Middle frontal gyrus (tissue), 1 donor: ENCODE results near the gene PHTF1.

Experiments
- DNase-seq: peaks from one replicate; pipeline ENCODE4 v3.0.0-alpha.2; 2015; ENCODE audit warnings: low spot score; ENCODE audit errors: extremely low spot score

The PHTF1 gene

GRCh38 chr1:113669988-113670387 is 89.3 kb downstream of the PHTF1 start:
- DNase-seq: no peak

DNA sequence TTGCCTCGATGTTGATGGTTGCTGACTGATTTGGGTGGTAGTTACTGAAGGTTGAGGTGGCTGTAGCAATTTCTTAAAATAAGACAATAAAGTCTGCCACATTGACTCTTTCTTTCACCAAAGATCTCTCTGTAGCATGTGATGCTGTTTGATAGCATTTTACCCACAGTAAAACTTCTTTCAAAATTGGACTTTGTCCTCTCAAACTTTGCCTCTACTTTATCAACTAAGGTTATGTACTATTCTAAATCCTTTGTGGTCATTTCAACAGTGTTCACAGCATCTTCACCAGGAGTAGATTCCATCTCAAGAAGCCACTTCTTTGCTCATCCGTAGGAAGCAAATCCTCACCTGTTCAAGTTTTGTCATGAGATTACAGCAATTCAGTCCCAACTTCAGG is 93.2 kb downstream of the PHTF1 start:
- DNase-seq: no peak

GRCh38 chr1:113665071-113665470 is 94.2 kb downstream of the PHTF1 start:
- no peak for DNase-seq

GRCh38 chr1:113663165-113663951 is 95.9 kb downstream of the PHTF1 start:
- DNase-seq: no peak

- DNase-seq: no peak
Observed at GRCh38 chr1:113662101-113662500, 97.2 kb downstream of the PHTF1 start.

GRCh38 chr1:113660088-113660487 is 99.2 kb downstream of the PHTF1 start:
- no peak for DNase-seq

- no peak for DNase-seq
Observed at GRCh38 chr1:113659556-113659955, 99.7 kb downstream of the PHTF1 start.

DNA sequence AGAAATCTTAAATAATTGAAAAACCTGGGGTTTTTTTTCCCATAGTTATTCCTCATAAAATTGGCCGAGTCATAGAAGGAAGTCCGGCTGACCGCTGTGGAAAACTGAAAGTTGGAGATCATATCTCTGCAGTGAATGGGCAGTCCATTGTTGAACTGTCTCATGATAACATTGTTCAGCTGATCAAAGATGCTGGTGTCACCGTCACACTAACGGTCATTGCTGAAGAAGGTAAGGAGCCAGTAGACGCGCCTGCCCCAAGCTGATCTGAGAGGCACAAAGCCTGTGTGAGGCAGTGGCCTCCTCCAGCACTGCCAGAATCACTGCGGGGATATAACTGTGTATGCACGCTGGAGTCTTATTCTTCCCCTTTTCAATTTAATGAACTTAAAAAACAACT is 100.3 kb downstream of the PHTF1 start:
- DNase-seq: no peak

GRCh38 chr1:113657556-113658063 is 101.7 kb downstream of the PHTF1 start:
- DNase-seq: no peak

DNA sequence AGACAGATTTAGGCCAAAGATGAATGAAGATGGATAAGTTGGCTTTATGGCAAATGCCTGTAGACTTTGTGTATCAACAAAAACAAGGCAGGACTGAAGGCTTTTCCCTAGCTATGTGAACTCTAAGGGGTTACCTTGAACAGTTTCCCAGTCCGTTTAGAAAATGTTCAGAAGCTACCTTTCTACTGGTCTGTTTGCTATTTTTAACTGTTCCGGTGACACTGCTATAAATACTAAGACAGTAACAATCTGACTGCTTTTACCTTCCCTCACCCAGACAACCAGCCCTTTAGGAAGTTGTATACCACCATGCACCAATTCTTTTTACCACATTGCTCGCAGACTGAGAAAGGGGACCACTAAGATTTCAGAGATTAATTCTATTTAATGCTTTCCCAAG is 102.2 kb downstream of the PHTF1 start:
- no peak for DNase-seq

GRCh38 chr1:113654883-113655282 is 104.4 kb downstream of the PHTF1 start:
- no peak for DNase-seq

DNA sequence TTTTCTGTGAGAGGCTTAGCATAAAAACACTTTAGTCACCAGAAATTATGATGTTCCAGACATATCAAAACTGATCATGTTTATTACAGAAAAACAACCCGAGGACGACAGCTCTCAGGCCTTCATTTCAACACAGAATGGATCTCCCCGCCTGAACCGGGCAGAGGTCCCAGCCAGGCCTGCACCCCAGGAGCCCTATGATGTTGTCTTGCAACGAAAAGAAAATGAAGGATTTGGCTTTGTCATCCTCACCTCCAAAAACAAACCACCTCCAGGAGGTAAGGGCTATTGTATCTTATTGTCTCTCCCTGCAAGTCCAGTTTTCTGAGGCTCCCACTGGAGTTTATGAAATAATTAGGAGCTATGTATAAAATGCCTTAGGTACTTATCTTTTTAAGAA is 105.5 kb downstream of the PHTF1 start:
- no peak for DNase-seq

DNA sequence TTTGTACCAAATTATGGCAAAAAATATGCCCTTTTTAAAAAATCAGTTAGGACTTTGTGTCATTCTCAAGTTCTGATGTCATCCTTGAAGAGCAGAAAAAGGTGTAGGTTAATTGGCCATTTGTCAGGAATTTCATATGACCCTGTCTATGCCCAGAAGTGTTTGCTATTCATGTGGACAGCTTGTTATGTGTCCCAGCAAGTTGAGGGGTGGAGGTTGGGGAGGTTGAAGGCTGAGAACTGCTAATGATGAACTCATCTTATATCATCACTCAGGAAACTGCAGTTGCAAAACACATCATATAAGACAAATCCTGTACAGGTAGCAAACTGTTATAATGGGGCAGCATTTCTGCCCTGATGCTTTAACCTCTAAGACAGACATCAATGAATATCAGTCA is 106.5 kb downstream of the PHTF1 start:
- DNase-seq: no peak

DNA sequence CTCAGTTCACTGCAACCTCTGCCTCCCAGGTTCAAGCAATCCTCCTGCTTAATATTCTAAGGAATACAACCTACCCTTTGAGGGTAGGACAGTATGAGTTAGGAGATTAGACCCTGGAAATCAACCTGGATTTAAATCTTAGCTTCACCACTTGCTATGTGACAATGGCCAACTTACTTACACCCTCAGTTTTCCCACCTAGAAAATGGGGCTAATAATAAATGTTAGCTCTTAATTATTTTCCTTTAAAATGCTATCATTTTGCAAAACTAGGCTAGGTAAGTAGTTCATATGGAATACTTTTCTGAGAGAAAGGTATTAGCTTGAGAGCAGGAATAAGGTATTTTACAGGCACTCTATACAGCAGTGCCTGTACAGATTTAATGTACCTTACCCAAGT is 110.8 kb downstream of the PHTF1 start:
- no peak for DNase-seq

DNA sequence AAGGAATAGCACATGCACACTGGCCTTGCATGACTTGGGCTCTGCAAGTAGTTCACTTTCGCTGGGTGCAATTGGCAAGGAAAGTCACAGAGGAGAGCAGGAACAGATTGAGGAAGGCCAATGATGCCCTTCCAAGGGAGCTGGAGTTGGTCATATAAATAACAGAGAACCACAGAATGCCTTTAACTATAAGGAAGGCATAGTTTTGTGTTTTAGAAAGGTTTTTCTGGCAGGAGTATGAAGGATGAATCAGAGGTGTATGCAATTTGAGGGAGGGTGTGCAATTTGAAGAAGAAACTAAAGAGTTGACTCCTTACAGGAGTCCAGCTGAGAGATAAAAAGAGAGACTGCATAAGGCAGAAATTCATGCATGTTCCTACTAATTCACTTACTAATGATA is 112.1 kb downstream of the PHTF1 start:
- DNase-seq: no peak
